ENCODE measurements around the gene LIN9. TPM values are rescaled to one million over a fixed set of nuclear protein-coding genes. Genes with fewer than 3 reads are reported as not detected.

LIN9 gene
- total and polyA plus RNA-seq, 2 of the 13 experiments (the other 11 are each of a cell fraction or from before 2014, with no cell fraction given) = 3.0 to 10.0 TPM

DNA sequence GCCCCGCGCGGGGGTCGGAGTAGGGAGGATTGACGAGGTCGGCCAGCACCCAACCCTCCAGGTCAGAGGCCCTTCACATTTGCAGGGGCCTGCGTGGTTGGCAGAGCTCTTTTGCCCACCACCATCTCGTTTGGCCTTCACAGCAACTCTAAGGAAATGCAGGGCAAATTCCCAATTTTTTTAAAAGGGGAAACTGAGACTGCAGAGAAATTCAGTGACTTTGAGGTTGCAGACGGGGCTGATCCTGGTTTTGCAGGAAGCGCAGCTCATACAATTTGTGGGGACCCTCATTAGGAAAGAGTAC, 122.0 kb downstream of the LIN9 start:
- Histone ChIP-seq H3K27ac (ENCODE audit: extremely low read length, insufficient read depth, low read length) (peak overlapping the region; percentile 74), H3K9ac (ENCODE audit: insufficient read depth, low read depth, low read length) (peak overlapping the region; percentile 97), H3K79me2 (ENCODE audit: insufficient read depth, low read length) (peaks cover 43% of the 10 kb centered on the region), H3K4me3 (replicated peaks in 1 of 3; ENCODE audit: insufficient read depth in 1 of 3, low read depth in 2 of 3, low read length in 3 of 3) (peak overlapping the region; percentile 87 to 97 (median 90)), H3K36me3 (replicated peaks in 1 of 2; ENCODE audit: control insufficient read depth in 1 of 2, insufficient read depth in 2 of 2, low read length in 2 of 2) (peaks cover 2% of the 10 kb centered on the region in 2 experiments; a peak in 2 of 5 replicates), H2AFZ (ENCODE audit: low read length) (no peak overlapping the region), H3K9me3 (ENCODE audit: low read length) (no peaks in the 10 kb centered on the region), H3K4me1 (ENCODE audit: insufficient read depth, low read length) (peaks cover 34% of the 10 kb centered on the region), H3K27me3 (ENCODE audit: control insufficient read depth in 1 of 2, insufficient read depth in 2 of 2, low read length in 2 of 2) (no peaks in the 10 kb centered on the region; a peak in 1 of 5 replicates), H4K20me1 (ENCODE audit: insufficient read depth, low read length) (peaks cover 30% of the 10 kb centered on the region), H3K4me2 (ENCODE audit: low read depth, low read length) (peak overlapping the region; percentile 76)
- DNase-seq (ENCODE audit: low spot score) (no peak), ATAC-seq (no peak), FAIRE-seq (no peak)
- intact Hi-C loops (cut with micrococcal nuclease; ENCODE audit: unreplicated experiment) = no loop called here
- POLR2A ChIA-PET = no interaction called here
- 4% methylated on average over 3 of the region's 10 CpGs for WGBS (ENCODE audit: low lambda C conversion rate)
- TSS peak; percentile 94 for BruUV-seq (replicated peaks)
- CTCF ChIA-PET (ENCODE audit: low intra/inter-chr PET ratio, low total read pairs) = no interaction called here
- in situ Hi-C loops (cut with HindIII; ENCODE audit: extremely low pct_ligation_motif_present, low pct_unique_long_range_greater_than_20kb) = loop anchor here (5.0 kb wide), 1 partner anchor 55 kb away; no protein-coding TSS in a partner anchor
- TF ChIP-seq, protein P1, sequence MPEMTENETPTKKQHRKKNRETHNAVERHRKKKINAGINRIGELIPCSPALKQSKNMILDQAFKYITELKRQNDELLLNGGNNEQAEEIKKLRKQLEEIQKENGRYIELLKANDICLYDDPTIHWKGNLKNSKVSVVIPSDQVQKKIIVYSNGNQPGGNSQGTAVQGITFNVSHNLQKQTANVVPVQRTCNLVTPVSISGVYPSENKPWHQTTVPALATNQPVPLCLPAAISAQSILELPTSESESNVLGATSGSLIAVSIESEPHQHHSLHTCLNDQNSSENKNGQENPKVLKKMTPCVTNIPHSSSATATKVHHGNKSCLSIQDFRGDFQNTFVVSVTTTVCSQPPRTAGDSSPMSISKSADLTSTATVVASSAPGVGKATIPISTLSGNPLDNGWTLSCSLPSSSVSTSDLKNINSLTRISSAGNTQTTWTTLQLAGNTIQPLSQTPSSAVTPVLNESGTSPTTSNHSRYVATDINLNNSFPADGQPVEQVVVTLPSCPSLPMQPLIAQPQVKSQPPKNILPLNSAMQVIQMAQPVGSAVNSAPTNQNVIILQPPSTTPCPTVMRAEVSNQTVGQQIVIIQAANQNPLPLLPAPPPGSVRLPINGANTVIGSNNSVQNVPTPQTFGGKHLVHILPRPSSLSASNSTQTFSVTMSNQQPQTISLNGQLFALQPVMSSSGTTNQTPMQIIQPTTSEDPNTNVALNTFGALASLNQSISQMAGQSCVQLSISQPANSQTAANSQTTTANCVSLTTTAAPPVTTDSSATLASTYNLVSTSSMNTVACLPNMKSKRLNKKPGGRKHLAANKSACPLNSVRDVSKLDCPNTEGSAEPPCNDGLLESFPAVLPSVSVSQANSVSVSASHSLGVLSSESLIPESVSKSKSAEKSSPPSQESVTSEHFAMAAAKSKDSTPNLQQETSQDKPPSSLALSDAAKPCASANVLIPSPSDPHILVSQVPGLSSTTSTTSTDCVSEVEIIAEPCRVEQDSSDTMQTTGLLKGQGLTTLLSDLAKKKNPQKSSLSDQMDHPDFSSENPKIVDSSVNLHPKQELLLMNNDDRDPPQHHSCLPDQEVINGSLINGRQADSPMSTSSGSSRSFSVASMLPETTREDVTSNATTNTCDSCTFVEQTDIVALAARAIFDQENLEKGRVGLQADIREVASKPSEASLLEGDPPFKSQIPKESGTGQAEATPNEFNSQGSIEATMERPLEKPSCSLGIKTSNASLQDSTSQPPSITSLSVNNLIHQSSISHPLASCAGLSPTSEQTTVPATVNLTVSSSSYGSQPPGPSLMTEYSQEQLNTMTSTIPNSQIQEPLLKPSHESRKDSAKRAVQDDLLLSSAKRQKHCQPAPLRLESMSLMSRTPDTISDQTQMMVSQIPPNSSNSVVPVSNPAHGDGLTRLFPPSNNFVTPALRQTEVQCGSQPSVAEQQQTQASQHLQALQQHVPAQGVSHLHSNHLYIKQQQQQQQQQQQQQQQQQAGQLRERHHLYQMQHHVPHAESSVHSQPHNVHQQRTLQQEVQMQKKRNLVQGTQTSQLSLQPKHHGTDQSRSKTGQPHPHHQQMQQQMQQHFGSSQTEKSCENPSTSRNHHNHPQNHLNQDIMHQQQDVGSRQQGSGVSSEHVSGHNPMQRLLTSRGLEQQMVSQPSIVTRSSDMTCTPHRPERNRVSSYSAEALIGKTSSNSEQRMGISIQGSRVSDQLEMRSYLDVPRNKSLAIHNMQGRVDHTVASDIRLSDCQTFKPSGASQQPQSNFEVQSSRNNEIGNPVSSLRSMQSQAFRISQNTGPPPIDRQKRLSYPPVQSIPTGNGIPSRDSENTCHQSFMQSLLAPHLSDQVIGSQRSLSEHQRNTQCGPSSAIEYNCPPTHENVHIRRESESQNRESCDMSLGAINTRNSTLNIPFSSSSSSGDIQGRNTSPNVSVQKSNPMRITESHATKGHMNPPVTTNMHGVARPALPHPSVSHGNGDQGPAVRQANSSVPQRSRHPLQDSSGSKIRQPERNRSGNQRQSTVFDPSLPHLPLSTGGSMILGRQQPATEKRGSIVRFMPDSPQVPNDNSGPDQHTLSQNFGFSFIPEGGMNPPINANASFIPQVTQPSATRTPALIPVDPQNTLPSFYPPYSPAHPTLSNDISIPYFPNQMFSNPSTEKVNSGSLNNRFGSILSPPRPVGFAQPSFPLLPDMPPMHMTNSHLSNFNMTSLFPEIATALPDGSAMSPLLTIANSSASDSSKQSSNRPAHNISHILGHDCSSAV (CRISPR knock-in tag; IDR thresholded peaks at IDR 0.05; ENCODE audit: borderline replicate concordance) = no peak
- TF ChIP-seq SOX6 (IDR thresholded peaks at IDR 0.05) = no peak
- TF ChIP-seq SOX6 (CRISPR knock-in tag; IDR thresholded peaks at IDR 0.05) = peak; percentile 9; the same call in 1 of the 2 replicates
- peak; percentile 37; the same call in 1 of the 2 replicates for TF ChIP-seq KDM5A (IDR thresholded peaks at IDR 0.05; ENCODE audit: borderline replicate concordance, low read length)
- 0 out of 2 replicates have a peak, but pooled peaks have one; percentile 12 for TF ChIP-seq NRL (CRISPR knock-in tag; IDR thresholded peaks at IDR 0.05; ENCODE audit: borderline replicate concordance)
- TF ChIP-seq, protein P2, sequence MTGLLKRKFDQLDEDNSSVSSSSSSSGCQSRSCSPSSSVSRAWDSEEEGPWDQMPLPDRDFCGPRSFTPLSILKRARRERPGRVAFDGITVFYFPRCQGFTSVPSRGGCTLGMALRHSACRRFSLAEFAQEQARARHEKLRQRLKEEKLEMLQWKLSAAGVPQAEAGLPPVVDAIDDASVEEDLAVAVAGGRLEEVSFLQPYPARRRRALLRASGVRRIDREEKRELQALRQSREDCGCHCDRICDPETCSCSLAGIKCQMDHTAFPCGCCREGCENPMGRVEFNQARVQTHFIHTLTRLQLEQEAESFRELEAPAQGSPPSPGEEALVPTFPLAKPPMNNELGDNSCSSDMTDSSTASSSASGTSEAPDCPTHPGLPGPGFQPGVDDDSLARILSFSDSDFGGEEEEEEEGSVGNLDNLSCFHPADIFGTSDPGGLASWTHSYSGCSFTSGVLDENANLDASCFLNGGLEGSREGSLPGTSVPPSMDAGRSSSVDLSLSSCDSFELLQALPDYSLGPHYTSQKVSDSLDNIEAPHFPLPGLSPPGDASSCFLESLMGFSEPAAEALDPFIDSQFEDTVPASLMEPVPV (CRISPR knock-in tag; IDR thresholded peaks at IDR 0.05) = 0 out of 2 replicates have a peak, but pooled peaks have one; percentile 9
- peak; percentile 12 for TF ChIP-seq ASH2L (IDR thresholded peaks at IDR 0.05; ENCODE audit: insufficient read length, low read depth, low read length)
- TF ChIP-seq ZFX (CRISPR knock-in tag; IDR thresholded peaks at IDR 0.05; ENCODE audit: low read depth) = peak; percentile 55; the same call in 1 of the 2 replicates
- no peak for TF ChIP-seq SIN3A (IDR thresholded peaks at IDR 0.05; ENCODE audit: borderline replicate concordance, low read depth, low read length)
- TF ChIP-seq ZNF180 (CRISPR knock-in tag; IDR thresholded peaks at IDR 0.05; ENCODE audit: borderline replicate concordance, low read depth) = no peak
- no peak for TF ChIP-seq ATF7 (IDR thresholded peaks at IDR 0.05)
- 0 out of 2 replicates have a peak, but pooled peaks have one; percentile 1 for TF ChIP-seq ATF7 (CRISPR knock-in tag; IDR thresholded peaks at IDR 0.05)
- TF ChIP-seq, protein P3, sequence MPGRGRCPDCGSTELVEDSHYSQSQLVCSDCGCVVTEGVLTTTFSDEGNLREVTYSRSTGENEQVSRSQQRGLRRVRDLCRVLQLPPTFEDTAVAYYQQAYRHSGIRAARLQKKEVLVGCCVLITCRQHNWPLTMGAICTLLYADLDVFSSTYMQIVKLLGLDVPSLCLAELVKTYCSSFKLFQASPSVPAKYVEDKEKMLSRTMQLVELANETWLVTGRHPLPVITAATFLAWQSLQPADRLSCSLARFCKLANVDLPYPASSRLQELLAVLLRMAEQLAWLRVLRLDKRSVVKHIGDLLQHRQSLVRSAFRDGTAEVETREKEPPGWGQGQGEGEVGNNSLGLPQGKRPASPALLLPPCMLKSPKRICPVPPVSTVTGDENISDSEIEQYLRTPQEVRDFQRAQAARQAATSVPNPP (CRISPR knock-in tag; IDR thresholded peaks at IDR 0.05) = 0 out of 2 replicates have a peak, but pooled peaks have one; percentile 5
- TF ChIP-seq ZBTB7B (CRISPR knock-in tag; IDR thresholded peaks at IDR 0.05) = 0 out of 2 replicates have a peak, but pooled peaks have one; percentile 86
